Panc1 (cell line): ENCODE measurements around the gene PLCZ1. TPM values are rescaled to one million over a fixed set of nuclear protein-coding genes. Genes with fewer than 3 reads are reported as not detected.

Experiments used
- ATAC-seq: fragments of 200-7000 bp; cut with Tn5 transposase; 2 replicates; pipeline ENCODE4 v1.9.1; 2020; ENCODE audit warnings: mild to moderate bottlenecking, moderate library complexity
- BruUV-seq: library from RNA; stranded (reverse); fragments of 400-500 nt; replicated peaks from 2 replicates; lab custom pipeline; 2021; lab: Mats Ljungman, UMichigan
- CTCF ChIA-PET: fragments of 300-600 bp; sonication (Branson Sonifier 250); formaldehyde crosslinking; loops from one replicate; lab custom pipeline; 2022; ENCODE audit warnings: antibody characterized with exemption; lab: Charles Lee
- POLR2A ChIA-PET: fragments of 300-600 bp; sonication (Branson Sonifier 250); formaldehyde crosslinking; loops from one replicate; lab custom pipeline; 2022; ENCODE audit warnings: antibody characterized with exemption; lab: Charles Lee
- DNase-seq: peaks from one replicate; pipeline ENCODE4 v3.0.0-alpha.2; 2010; ENCODE audit warnings: low read depth, low spot score
- H3K27ac ChIP-seq: 2 replicates; pipeline ENCODE4 v1.5.1; 2011; ENCODE audit warnings: mild to moderate bottlenecking, low read length, inconsistent platforms
- H3K27me3 ChIP-seq: fragments of 200-500 bp; sonication (Bioruptor generic); 2 replicates; pipeline ENCODE4 v1.6.0; 2014; ENCODE audit warnings: low read length, inconsistent platforms; ENCODE audit not compliant: control insufficient read depth, insufficient read depth
- H3K36me3 ChIP-seq: fragments of 200-500 bp; sonication (Bioruptor generic); 2 replicates; pipeline ENCODE4 v1.5.1; 2014; ENCODE audit warnings: inconsistent platforms, mild to moderate bottlenecking, low read length, moderate library complexity; ENCODE audit not compliant: control insufficient read depth, insufficient read depth
- H3K4me1 ChIP-seq: 2 replicates; pipeline ENCODE4 v1.5.1; 2011; ENCODE audit warnings: inconsistent platforms, mild to moderate bottlenecking, low read length, moderate library complexity; ENCODE audit not compliant: control insufficient read depth, insufficient read depth
- H3K4me3 ChIP-seq, 2 experiments: 2 replicates each; pipeline ENCODE4 v1.5.1; 2011 to 2012; ENCODE audit warnings: low read depth in 2 of 2, low read length in 2 of 2, mild to moderate bottlenecking in 2 of 2, inconsistent platforms in 1 of 2, moderate library complexity in 1 of 2
- H3K9me3 ChIP-seq: fragments of 200-500 bp; sonication (Bioruptor generic); 2 replicates; pipeline ENCODE4 v1.5.1; 2014; ENCODE audit warnings: low read depth, mild to moderate bottlenecking, inconsistent platforms, low read length, moderate library complexity; ENCODE audit not compliant: control insufficient read depth, insufficient read depth
- POLR2AphosphoS5 ChIP-seq: IDR thresholded peaks from 2 replicates; pipeline ENCODE4 v1.6.1; 2012; ENCODE audit warnings: mild to moderate bottlenecking, low read depth, low read length, moderate library complexity
- SIN3A ChIP-seq: IDR thresholded peaks from 2 replicates; pipeline ENCODE4 v1.6.1; 2012; ENCODE audit warnings: low read depth, mild to moderate bottlenecking, low read length, moderate library complexity, borderline replicate concordance; ENCODE audit not compliant: insufficient read depth
- TCF7L2 ChIP-seq: IDR thresholded peaks from 2 replicates; pipeline ENCODE4 v1.6.1; 2011; ENCODE audit warnings: mild to moderate bottlenecking, low read depth, low read length, inconsistent platforms
- in situ Hi-C: cut with HindIII; loops from 2 replicates; pipeline ENCODE4 v1.10.0; 2016; ENCODE audit warnings: low sequenced_read_pairs, low pct_unique_long_range_greater_than_20kb
- intact Hi-C: fragments of 100-400 bp; cut with micrococcal nuclease; formaldehyde crosslinking; loops from one replicate; pipeline ENCODE4 v1.10.0; 2022; ENCODE audit not compliant: unreplicated experiment
- total RNA-seq: library from RNA; stranded (reverse); gene quantifications from one replicate; pipeline ENCODE4 v1.2.1, GENCODE V29; 2021; ENCODE audit not compliant: unreplicated experiment
- TF ChIP-seq, protein P1 (sequence below), 2 experiments: IDR thresholded peaks; 2 replicates each; pipeline ENCODE4 v1.6.1; 2011 to 2012; ENCODE audit warnings: low read depth in 2 of 2, control low read depth in 1 of 2, low read length in 1 of 2, mild to moderate bottlenecking in 1 of 2, moderate library complexity in 1 of 2; ENCODE audit not compliant: insufficient read depth in 1 of 2
- TF ChIP-seq, protein P2 (sequence below): fragments of 450-650 bp; IDR thresholded peaks from 2 replicates; pipeline ENCODE4 v1.5.1; 2017; ENCODE audit warnings: mild to moderate bottlenecking

Gene PLCZ1
- total RNA-seq, 1 experiment from 2014 or later, result not detected

DNA sequence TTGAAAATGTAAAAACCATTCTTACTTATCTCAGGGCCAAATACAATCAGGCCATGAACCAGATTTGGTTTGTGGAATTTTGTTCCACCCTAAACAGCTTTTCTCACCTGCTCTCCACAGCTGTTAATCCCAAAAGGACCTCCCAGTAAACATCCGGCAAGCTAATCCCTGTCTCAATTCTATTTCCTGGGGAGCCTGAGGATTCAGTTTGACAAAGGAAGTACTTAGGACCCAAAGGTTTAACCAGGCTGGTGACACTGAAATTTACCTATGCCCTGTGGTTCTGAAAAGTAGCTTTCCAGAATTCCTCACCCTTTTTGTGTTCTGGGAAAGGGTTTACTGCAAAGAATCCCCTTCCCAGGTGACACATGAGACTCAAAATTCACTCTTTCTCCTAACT, 15.1 kb upstream of the PLCZ1 start:
- ChIA-PET POLR2A (no interaction called here), CTCF (no interaction called here)
- BruUV-seq, result no TSS peak
- ATAC-seq, result no peak
- intact Hi-C loops, result no loop called here
- Histone ChIP-seq H3K36me3 (no peaks in the 10 kb centered on the region), H3K4me1 (no peaks in the 10 kb centered on the region), H3K9me3 (no peaks in the 10 kb centered on the region), H3K4me3 (no peak overlapping the region), H3K27me3 (no peaks in the 10 kb centered on the region), H3K27ac (no peak overlapping the region)
- in situ Hi-C loops, result no loop called here
- TF ChIP-seq, protein P1, sequence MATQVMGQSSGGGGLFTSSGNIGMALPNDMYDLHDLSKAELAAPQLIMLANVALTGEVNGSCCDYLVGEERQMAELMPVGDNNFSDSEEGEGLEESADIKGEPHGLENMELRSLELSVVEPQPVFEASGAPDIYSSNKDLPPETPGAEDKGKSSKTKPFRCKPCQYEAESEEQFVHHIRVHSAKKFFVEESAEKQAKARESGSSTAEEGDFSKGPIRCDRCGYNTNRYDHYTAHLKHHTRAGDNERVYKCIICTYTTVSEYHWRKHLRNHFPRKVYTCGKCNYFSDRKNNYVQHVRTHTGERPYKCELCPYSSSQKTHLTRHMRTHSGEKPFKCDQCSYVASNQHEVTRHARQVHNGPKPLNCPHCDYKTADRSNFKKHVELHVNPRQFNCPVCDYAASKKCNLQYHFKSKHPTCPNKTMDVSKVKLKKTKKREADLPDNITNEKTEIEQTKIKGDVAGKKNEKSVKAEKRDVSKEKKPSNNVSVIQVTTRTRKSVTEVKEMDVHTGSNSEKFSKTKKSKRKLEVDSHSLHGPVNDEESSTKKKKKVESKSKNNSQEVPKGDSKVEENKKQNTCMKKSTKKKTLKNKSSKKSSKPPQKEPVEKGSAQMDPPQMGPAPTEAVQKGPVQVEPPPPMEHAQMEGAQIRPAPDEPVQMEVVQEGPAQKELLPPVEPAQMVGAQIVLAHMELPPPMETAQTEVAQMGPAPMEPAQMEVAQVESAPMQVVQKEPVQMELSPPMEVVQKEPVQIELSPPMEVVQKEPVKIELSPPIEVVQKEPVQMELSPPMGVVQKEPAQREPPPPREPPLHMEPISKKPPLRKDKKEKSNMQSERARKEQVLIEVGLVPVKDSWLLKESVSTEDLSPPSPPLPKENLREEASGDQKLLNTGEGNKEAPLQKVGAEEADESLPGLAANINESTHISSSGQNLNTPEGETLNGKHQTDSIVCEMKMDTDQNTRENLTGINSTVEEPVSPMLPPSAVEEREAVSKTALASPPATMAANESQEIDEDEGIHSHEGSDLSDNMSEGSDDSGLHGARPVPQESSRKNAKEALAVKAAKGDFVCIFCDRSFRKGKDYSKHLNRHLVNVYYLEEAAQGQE (IDR thresholded peaks at IDR 0.05; ENCODE audit: insufficient read depth in 1 of 2, low read depth in 2 of 2, low read length in 1 of 2), result no peak
- no peak for TF ChIP-seq TCF7L2
- TF ChIP-seq SIN3A, result no peak
- TF ChIP-seq, protein P2, sequence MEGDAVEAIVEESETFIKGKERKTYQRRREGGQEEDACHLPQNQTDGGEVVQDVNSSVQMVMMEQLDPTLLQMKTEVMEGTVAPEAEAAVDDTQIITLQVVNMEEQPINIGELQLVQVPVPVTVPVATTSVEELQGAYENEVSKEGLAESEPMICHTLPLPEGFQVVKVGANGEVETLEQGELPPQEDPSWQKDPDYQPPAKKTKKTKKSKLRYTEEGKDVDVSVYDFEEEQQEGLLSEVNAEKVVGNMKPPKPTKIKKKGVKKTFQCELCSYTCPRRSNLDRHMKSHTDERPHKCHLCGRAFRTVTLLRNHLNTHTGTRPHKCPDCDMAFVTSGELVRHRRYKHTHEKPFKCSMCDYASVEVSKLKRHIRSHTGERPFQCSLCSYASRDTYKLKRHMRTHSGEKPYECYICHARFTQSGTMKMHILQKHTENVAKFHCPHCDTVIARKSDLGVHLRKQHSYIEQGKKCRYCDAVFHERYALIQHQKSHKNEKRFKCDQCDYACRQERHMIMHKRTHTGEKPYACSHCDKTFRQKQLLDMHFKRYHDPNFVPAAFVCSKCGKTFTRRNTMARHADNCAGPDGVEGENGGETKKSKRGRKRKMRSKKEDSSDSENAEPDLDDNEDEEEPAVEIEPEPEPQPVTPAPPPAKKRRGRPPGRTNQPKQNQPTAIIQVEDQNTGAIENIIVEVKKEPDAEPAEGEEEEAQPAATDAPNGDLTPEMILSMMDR, result no peak
- TF ChIP-seq POLR2AphosphoS5, result no peak
- DNase-seq, result no peak

DNA sequence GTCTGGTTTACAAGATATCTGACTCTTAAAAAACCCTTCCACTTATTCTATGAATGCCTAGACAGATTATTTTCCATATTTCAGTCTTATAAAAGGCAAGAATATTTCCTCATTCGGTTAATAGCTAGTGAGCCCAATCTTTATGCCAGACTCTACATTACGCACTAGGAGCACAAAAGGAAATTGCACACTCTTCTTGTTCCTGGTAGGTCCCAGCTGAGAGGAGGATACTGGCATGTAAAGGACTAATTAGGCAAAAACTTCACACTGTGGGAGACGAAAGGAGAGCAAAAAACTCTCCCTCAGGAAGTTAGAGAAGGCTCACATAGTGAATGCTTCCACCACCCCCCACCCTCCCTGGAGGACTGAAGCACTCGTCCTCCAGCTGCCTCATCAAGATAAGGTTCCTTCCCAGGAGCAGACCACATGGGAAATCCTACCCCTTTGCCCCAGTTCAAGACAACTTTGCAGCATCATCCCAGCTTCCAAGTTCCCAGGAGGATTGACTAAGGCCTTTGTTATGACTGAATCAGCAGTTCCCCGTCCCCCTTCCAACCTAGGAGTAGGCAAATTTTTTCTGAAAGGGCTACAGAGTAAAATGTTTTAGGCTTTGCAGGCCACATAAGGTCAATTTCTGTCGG, 14.6 kb upstream of the PLCZ1 start:
- no peak overlapping the region for H3K4me3 ChIP-seq
- in situ Hi-C loops (no loop called here), intact Hi-C loops (no loop called here)
- no peaks in the 10 kb centered on the region for H3K4me1 ChIP-seq
- ATAC-seq (no peak), DNase-seq (no peak)
- no peaks in the 10 kb centered on the region for H3K36me3 ChIP-seq
- CTCF ChIA-PET, result no interaction called here
- TF ChIP-seq, protein P2, result no peak
- TF ChIP-seq, protein P1 (IDR thresholded peaks at IDR 0.05; ENCODE audit: insufficient read depth in 1 of 2, low read depth in 2 of 2, low read length in 1 of 2), result no peak
- TF ChIP-seq TCF7L2, result no peak
- TF ChIP-seq SIN3A, result no peak
- TF ChIP-seq POLR2AphosphoS5, result no peak
- H3K27ac ChIP-seq, result no peak overlapping the region
- H3K27me3 ChIP-seq, result no peaks in the 10 kb centered on the region
- POLR2A ChIA-PET, result no interaction called here
- no peaks in the 10 kb centered on the region for H3K9me3 ChIP-seq
- BruUV-seq, result no TSS peak
